Measurements from ENCODE around the gene ZFP91.
A peak's percentile ranks its signal among the peaks of the same experiment; 100 is the strongest.

Gene ZFP91

GRCh38 chr11:58575377-58576020 lies 3.4 kb upstream of the ZFP91 start, which contains the start of gene LPXN:
Gene LPXN (minus strand): TSS chr11:58575856. CDS start chr11:58575772, 84 bp downstream.
- no peaks in the 10 kb centered on the region for H3K4me1 ChIP-seq (ENCODE audit: insufficient read depth, low read length)
- no peaks in the 10 kb centered on the region for H3K9me3 ChIP-seq (ENCODE audit: control insufficient read depth, insufficient read depth, low read length)
- H3K9ac ChIP-seq (ENCODE audit: low read depth, low read length) = peak within 1 kb of the TSS; percentile 91
- H3K36me3 ChIP-seq (ENCODE audit: insufficient read depth, low read length) = no peaks in the 10 kb centered on the region

- Histone ChIP-seq H3K9ac (ENCODE audit: low read depth, low read length) (peak overlapping the region; percentile 91), H3K9me3 (ENCODE audit: control insufficient read depth, insufficient read depth, low read length) (no peaks in the 10 kb centered on the region), H3K4me1 (ENCODE audit: insufficient read depth, low read length) (no peaks in the 10 kb centered on the region), H3K36me3 (ENCODE audit: insufficient read depth, low read length) (no peaks in the 10 kb centered on the region)
Observed at GRCh38 chr11:58576887-58577471, 1.9 kb upstream of the ZFP91 start.

GRCh38 chr11:58577555-58578135 lies 1.2 kb upstream of the ZFP91 start:
- Histone ChIP-seq H3K4me1 (ENCODE audit: insufficient read depth, low read length) (no peaks in the 10 kb centered on the region), H3K36me3 (ENCODE audit: insufficient read depth, low read length) (no peaks in the 10 kb centered on the region)

DNA sequence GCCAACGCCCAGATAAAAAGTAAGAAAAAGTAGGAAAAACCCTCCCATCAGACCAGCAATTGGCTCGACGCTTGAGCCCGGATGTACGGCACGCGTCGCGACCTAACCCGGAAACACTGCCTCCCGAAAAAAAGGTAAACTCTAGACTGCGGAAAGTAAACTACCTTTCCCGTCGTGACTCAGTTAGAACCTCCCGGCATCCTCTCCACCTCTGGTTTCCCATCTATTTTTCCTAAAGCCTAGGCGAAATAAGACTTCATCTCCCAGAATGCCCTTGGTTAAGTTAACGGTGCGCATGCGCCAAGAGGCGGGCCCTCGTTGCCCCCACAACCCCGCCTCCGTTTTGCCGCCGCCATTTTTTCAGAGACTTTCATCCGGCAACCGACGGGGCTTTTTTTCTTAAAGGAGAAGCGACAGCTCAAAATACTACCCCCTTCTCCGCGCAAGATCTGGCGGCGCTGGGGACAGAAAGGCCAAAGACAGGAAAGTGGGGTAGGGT lies 678 bp upstream of the ZFP91 start:
- no peaks in the 10 kb centered on the region for H3K4me1 ChIP-seq (ENCODE audit: insufficient read depth, low read length)

More at GRCh38 chr11:58577555-58578135, 1.2 kb upstream of the ZFP91 start:
- Histone ChIP-seq H3K9ac (ENCODE audit: low read depth, low read length) (peak overlapping the region; percentile 91), H3K9me3 (ENCODE audit: control insufficient read depth, insufficient read depth, low read length) (no peaks in the 10 kb centered on the region)

DNA sequence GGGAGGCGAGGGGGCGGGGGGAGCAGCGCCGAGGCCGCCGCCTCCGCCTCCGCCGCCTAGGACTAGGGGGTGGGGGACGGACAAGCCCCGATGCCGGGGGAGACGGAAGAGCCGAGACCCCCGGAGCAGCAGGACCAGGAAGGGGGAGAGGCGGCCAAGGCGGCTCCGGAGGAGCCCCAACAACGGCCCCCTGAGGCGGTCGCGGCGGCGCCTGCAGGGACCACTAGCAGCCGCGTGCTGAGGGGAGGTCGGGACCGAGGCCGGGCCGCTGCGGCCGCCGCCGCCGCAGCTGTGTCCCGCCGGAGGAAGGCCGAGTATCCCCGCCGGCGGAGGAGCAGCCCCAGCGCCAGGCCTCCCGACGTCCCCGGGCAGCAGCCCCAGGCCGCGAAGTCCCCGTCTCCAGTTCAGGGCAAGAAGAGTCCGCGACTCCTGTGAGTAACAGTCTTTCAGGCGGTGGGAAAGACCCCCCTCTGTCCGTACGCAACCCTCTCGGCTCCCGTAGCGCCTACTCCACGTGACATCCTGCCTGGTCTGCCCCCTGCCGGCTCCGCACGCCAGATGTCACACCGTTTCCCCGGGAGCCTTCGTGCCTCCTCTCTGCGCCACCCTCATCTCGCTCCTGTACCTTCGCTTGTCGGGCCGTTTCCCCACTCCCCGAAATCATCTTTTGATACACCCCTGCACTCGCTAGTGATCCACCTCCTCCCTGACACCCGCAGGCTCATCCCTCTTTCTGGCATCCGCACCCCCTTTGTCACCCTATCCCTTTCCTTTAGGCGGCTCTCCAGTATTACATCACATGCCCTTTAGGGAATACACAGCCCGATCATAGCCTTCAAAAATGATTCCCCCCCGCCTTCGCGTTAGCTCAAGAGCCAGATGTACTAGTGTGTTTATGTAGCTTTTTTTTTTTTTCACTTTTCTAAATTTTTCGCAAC lies 598 bp downstream of the ZFP91 start:
- H3K36me3 ChIP-seq (ENCODE audit: insufficient read depth, low read length) = no peaks in the 10 kb centered on the region

More for the DNA sequence above, 678 bp upstream of the ZFP91 start:
- H3K9ac ChIP-seq (ENCODE audit: low read depth, low read length) = peak overlapping the region; percentile 91
- H3K9me3 ChIP-seq (ENCODE audit: control insufficient read depth, insufficient read depth, low read length) = no peaks in the 10 kb centered on the region
- H3K36me3 ChIP-seq (ENCODE audit: insufficient read depth, low read length) = no peaks in the 10 kb centered on the region

DNA sequence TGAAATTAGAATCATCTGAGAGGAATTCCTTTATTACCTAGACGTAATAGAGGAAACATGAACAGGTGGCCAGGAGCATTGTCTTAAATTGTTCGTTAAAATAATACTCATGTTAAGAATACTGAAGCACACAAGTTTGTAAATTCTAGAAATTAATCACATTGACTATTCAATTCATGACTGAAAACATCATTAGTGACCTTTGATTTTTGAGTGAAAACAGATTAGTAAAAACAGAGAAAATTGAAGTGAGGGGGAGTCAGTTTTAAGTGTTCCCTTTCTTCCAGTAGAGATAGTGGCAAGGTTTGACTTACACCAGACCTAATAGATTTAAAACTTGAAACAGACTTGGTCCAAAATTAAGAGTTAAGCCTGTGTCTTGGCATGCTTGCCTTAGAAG lies 1.4 kb downstream of the ZFP91 start:
- Histone ChIP-seq H3K9ac (ENCODE audit: low read depth, low read length) (peak overlapping the region; percentile 66), H3K36me3 (ENCODE audit: insufficient read depth, low read length) (no peaks in the 10 kb centered on the region), H3K4me1 (ENCODE audit: insufficient read depth, low read length) (no peaks in the 10 kb centered on the region), H3K9me3 (ENCODE audit: control insufficient read depth, insufficient read depth, low read length) (no peaks in the 10 kb centered on the region)

More for the DNA sequence above, 598 bp downstream of the ZFP91 start:
- Histone ChIP-seq H3K4me1 (ENCODE audit: insufficient read depth, low read length) (no peaks in the 10 kb centered on the region), H3K9me3 (ENCODE audit: control insufficient read depth, insufficient read depth, low read length) (no peaks in the 10 kb centered on the region), H3K9ac (ENCODE audit: low read depth, low read length) (peak overlapping the region; percentile 66)

GRCh38 chr11:58582437-58582836 lies 3.6 kb downstream of the ZFP91 start:
- Histone ChIP-seq H3K36me3 (ENCODE audit: insufficient read depth, low read length) (no peaks in the 10 kb centered on the region), H3K9me3 (ENCODE audit: control insufficient read depth, insufficient read depth, low read length) (no peaks in the 10 kb centered on the region), H3K9ac (ENCODE audit: low read depth, low read length) (no peak overlapping the region), H3K4me1 (ENCODE audit: insufficient read depth, low read length) (no peaks in the 10 kb centered on the region)

DNA sequence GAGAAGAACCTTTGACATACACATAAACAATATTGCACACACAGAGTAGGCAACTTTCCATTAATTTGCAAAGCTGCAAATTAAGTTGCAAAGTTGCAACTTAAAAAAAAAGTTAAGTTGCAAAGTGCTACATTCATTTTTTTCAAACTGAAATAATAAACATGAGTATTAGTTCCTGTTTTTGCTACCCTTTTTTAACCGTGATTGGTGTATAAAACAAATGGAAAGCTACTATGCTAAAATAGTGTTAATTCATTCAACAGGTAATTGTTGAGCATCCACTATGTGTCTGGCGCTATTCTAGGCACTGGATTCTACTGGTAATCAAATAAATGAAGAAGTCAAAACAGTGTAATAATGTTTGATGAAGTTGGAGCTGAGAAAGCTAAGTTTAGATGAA lies 8.1 kb downstream of the ZFP91 start:
- Histone ChIP-seq H3K9ac (ENCODE audit: low read depth, low read length) (no peak overlapping the region), H3K9me3 (ENCODE audit: control insufficient read depth, insufficient read depth, low read length) (no peaks in the 10 kb centered on the region), H3K36me3 (ENCODE audit: insufficient read depth, low read length) (no peaks in the 10 kb centered on the region), H3K4me1 (ENCODE audit: insufficient read depth, low read length) (no peaks in the 10 kb centered on the region)

GRCh38 chr11:58591659-58592058 lies 12.8 kb downstream of the ZFP91 start:
- no peak overlapping the region for H3K9ac ChIP-seq (ENCODE audit: low read depth, low read length)
- no peaks in the 10 kb centered on the region for H3K9me3 ChIP-seq (ENCODE audit: control insufficient read depth, insufficient read depth, low read length)
- H3K4me1 ChIP-seq (ENCODE audit: insufficient read depth, low read length) = no peaks in the 10 kb centered on the region
- H3K36me3 ChIP-seq (ENCODE audit: insufficient read depth, low read length) = no peaks in the 10 kb centered on the region

- Histone ChIP-seq H3K9me3 (ENCODE audit: control insufficient read depth, insufficient read depth, low read length) (no peaks in the 10 kb centered on the region), H3K4me1 (ENCODE audit: insufficient read depth, low read length) (no peaks in the 10 kb centered on the region), H3K9ac (ENCODE audit: low read depth, low read length) (no peak overlapping the region), H3K36me3 (ENCODE audit: insufficient read depth, low read length) (no peaks in the 10 kb centered on the region)
Observed at GRCh38 chr11:58592760-58593472, 14.1 kb downstream of the ZFP91 start.

GRCh38 chr11:58594826-58595225 lies 16.0 kb downstream of the ZFP91 start:
- H3K36me3 ChIP-seq (ENCODE audit: insufficient read depth, low read length) = no peaks in the 10 kb centered on the region
- H3K9ac ChIP-seq (ENCODE audit: low read depth, low read length) = no peak overlapping the region
- H3K9me3 ChIP-seq (ENCODE audit: control insufficient read depth, insufficient read depth, low read length) = no peaks in the 10 kb centered on the region
- H3K4me1 ChIP-seq (ENCODE audit: insufficient read depth, low read length) = no peaks in the 10 kb centered on the region; the same call in 1 of the 2 replicates

- Histone ChIP-seq H3K4me1 (ENCODE audit: insufficient read depth, low read length) (no peaks in the 10 kb centered on the region; the same call in 1 of the 2 replicates), H3K9me3 (ENCODE audit: control insufficient read depth, insufficient read depth, low read length) (no peaks in the 10 kb centered on the region), H3K36me3 (ENCODE audit: insufficient read depth, low read length) (no peaks in the 10 kb centered on the region), H3K9ac (ENCODE audit: low read depth, low read length) (no peak overlapping the region)
Observed at GRCh38 chr11:58596621-58597020, 17.8 kb downstream of the ZFP91 start.

DNA sequence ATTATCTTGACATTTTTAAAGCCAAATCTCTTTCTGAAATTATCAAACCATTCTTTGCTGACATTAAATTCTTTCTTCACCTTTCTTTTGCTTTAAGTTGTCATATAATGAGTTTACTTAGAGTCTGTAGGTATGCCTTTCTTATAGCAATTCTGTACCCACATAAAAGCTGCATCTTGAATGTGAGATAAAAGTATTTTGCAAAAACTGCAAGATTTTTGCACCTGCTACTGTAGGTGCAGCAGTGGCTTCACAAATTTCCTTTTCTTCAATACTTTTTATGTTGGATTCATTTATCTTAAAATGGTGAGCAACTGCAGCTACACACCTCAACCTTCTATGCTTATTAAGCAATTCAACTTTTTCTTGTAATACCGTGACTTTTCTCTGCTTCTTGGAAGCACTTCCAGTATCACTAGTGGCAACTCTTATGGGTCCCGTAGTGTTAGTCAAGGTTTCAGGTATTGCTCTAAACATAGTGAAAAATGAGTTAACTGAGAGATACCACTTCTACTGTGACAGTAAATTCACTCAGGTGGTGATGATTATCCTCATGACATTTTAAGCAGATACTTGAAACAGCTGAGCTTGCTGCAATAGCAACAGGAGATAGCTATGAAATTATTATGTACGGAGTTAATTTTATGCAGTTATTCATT lies 18.8 kb downstream of the ZFP91 start:
- no peaks in the 10 kb centered on the region for H3K9me3 ChIP-seq (ENCODE audit: control insufficient read depth, insufficient read depth, low read length)
- H3K36me3 ChIP-seq (ENCODE audit: insufficient read depth, low read length) = no peaks in the 10 kb centered on the region
- H3K9ac ChIP-seq (ENCODE audit: low read depth, low read length) = no peak overlapping the region
- H3K4me1 ChIP-seq (ENCODE audit: insufficient read depth, low read length) = no peaks in the 10 kb centered on the region; the same call in 1 of the 2 replicates

Data from ES-I3 (cell line).